ENCODE results near the gene CALML3. TPM values are rescaled to one million over a fixed set of nuclear protein-coding genes. Genes with fewer than 3 reads are reported as not detected.

Gene CALML3
- total and polyA plus RNA-seq, 2 of the 13 experiments (the other 11 are each of a cell fraction or from before 2014, with no cell fraction given) = not detected

DNA sequence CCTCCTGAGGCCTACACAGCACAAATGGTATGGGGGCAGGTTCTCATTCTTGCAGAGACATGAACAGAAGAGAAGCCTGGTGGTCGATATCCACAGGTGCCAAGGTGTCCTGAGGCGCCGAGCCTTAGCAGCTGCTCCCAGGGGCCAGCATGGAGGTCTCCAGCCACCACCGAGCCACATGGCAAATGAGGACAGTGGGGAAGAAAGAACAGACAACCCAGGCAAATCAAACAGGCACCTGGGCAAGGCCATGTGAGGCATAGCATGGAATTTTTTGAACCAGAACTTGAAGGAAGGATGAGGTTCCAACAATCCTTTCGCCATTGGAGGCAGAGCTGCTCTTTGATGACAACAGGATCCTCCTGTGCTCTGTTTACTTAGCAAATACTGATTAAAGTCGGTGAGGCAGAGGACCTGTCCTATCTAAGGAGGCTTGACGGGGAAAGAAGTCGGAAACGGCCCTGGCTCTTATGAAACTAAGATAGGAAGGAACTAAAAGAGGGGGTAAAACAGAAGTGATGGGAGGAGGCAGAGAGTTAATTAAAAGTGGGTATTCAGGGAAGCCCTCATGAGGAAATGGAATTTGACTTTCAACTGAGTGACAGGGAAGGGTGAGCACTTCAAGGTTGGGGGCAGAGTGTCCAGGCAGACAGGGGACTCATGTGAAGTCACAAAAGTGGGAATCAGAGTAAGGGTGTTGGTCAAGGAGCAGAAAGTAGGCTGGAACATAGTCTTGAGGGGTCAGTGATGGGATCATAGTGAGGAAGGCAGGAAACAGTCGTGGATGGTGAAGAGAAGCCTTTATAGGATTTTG, 8.6 kb upstream of the CALML3 start (continued):
- 0 out of 2 replicates have a peak, but pooled peaks have one; percentile 20 for TF ChIP-seq RARA (CRISPR knock-in tag; IDR thresholded peaks at IDR 0.05)
- TF ChIP-seq, protein P1, sequence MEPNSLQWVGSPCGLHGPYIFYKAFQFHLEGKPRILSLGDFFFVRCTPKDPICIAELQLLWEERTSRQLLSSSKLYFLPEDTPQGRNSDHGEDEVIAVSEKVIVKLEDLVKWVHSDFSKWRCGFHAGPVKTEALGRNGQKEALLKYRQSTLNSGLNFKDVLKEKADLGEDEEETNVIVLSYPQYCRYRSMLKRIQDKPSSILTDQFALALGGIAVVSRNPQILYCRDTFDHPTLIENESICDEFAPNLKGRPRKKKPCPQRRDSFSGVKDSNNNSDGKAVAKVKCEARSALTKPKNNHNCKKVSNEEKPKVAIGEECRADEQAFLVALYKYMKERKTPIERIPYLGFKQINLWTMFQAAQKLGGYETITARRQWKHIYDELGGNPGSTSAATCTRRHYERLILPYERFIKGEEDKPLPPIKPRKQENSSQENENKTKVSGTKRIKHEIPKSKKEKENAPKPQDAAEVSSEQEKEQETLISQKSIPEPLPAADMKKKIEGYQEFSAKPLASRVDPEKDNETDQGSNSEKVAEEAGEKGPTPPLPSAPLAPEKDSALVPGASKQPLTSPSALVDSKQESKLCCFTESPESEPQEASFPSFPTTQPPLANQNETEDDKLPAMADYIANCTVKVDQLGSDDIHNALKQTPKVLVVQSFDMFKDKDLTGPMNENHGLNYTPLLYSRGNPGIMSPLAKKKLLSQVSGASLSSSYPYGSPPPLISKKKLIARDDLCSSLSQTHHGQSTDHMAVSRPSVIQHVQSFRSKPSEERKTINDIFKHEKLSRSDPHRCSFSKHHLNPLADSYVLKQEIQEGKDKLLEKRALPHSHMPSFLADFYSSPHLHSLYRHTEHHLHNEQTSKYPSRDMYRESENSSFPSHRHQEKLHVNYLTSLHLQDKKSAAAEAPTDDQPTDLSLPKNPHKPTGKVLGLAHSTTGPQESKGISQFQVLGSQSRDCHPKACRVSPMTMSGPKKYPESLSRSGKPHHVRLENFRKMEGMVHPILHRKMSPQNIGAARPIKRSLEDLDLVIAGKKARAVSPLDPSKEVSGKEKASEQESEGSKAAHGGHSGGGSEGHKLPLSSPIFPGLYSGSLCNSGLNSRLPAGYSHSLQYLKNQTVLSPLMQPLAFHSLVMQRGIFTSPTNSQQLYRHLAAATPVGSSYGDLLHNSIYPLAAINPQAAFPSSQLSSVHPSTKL (CRISPR knock-in tag; IDR thresholded peaks at IDR 0.05) = peak; percentile 63; the same call in 1 of the 2 replicates
- peak; percentile 27; the same call in 1 of the 2 replicates for TF ChIP-seq ZFY (CRISPR knock-in tag; IDR thresholded peaks at IDR 0.05)
- TF ChIP-seq, protein P2, sequence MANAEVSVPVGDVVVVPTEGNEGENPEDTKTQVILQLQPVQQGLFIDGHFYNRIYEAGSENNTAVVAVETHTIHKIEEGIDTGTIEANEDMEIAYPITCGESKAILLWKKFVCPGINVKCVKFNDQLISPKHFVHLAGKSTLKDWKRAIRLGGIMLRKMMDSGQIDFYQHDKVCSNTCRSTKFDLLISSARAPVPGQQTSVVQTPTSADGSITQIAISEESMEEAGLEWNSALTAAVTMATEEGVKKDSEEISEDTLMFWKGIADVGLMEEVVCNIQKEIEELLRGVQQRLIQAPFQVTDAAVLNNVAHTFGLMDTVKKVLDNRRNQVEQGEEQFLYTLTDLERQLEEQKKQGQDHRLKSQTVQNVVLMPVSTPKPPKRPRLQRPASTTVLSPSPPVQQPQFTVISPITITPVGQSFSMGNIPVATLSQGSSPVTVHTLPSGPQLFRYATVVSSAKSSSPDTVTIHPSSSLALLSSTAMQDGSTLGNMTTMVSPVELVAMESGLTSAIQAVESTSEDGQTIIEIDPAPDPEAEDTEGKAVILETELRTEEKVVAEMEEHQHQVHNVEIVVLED (CRISPR knock-in tag; IDR thresholded peaks at IDR 0.05; ENCODE audit: borderline replicate concordance) = no peak
- no peak for TF ChIP-seq SOX13 (IDR thresholded peaks at IDR 0.05)
- peak in 1 of 2 experiments; percentile 61; a peak in 2 of 4 replicates for TF ChIP-seq SOX13 (CRISPR knock-in tag; conservative IDR thresholded peaks at IDR 0.05 in 1 of 2, IDR thresholded peaks at IDR 0.05 in 1 of 2)
- TF ChIP-seq, protein P3, sequence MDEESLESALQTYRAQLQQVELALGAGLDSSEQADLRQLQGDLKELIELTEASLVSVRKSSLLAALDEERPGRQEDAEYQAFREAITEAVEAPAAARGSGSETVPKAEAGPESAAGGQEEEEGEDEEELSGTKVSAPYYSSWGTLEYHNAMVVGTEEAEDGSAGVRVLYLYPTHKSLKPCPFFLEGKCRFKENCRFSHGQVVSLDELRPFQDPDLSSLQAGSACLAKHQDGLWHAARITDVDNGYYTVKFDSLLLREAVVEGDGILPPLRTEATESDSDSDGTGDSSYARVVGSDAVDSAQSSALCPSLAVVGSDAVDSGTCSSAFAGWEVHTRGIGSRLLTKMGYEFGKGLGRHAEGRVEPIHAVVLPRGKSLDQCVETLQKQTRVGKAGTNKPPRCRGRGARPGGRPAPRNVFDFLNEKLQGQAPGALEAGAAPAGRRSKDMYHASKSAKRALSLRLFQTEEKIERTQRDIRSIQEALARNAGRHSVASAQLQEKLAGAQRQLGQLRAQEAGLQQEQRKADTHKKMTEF (CRISPR knock-in tag; IDR thresholded peaks at IDR 0.05) = no peak
- TF ChIP-seq, protein P4, sequence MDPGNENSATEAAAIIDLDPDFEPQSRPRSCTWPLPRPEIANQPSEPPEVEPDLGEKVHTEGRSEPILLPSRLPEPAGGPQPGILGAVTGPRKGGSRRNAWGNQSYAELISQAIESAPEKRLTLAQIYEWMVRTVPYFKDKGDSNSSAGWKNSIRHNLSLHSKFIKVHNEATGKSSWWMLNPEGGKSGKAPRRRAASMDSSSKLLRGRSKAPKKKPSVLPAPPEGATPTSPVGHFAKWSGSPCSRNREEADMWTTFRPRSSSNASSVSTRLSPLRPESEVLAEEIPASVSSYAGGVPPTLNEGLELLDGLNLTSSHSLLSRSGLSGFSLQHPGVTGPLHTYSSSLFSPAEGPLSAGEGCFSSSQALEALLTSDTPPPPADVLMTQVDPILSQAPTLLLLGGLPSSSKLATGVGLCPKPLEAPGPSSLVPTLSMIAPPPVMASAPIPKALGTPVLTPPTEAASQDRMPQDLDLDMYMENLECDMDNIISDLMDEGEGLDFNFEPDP (CRISPR knock-in tag; conservative IDR thresholded peaks at IDR 0.05) = 0 out of 2 replicates have a peak, but pooled peaks have one; percentile 79
- TF ChIP-seq FOXA3 (CRISPR knock-in tag; IDR thresholded peaks at IDR 0.05) = peak; percentile 93
- TF ChIP-seq, protein P5, sequence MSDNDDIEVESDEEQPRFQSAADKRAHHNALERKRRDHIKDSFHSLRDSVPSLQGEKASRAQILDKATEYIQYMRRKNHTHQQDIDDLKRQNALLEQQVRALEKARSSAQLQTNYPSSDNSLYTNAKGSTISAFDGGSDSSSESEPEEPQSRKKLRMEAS (IDR thresholded peaks at IDR 0.05) = peak; percentile 64
- peak; percentile 54 for TF ChIP-seq TEAD3 (CRISPR knock-in tag; optimal IDR thresholded peaks at IDR 0.05; ENCODE audit: borderline replicate concordance)
- no peak for TF ChIP-seq ZNF615 (CRISPR knock-in tag; IDR thresholded peaks at IDR 0.05; ENCODE audit: borderline replicate concordance)
- peak; percentile 9; the same call in 1 of the 2 replicates for TF ChIP-seq FOXK1 (CRISPR knock-in tag; IDR thresholded peaks at IDR 0.05; ENCODE audit: borderline replicate concordance, low read depth)
- TF ChIP-seq ELF3 (CRISPR knock-in tag; IDR thresholded peaks at IDR 0.05) = peak; percentile 52
- peak; percentile 45 for TF ChIP-seq STAG1 (CRISPR knock-in tag; IDR thresholded peaks at IDR 0.05)
- 0 out of 2 replicates have a peak, but pooled peaks have one; percentile 44 for TF ChIP-seq SIX1 (CRISPR knock-in tag; IDR thresholded peaks at IDR 0.05; ENCODE audit: borderline replicate concordance)
- peak in 1 of 2 experiments; percentile 65; a peak in 2 of 4 replicates for TF ChIP-seq EP300 (IDR thresholded peaks at IDR 0.05; ENCODE audit: low read depth in 2 of 2, low read length in 2 of 2)
- no peak for TF ChIP-seq EP300 (CRISPR knock-in tag; IDR thresholded peaks at IDR 0.05; ENCODE audit: borderline replicate concordance)

All from HepG2 (cell line).